Endothelial cell of umbilical vein (primary cell): Measurements from ENCODE around the gene OR2B6. TPM values are rescaled to one million over a fixed set of nuclear protein-coding genes. Genes with fewer than 3 reads are reported as not detected.

Source experiments
- BruUV-seq: library from RNA; stranded (reverse); fragments of 400-500 nt; replicated peaks from 2 replicates; lab custom pipeline; 2021; lab: Mats Ljungman, UMichigan
- CTCF ChIA-PET: fragments of 300-600, 350-600 bp; sonication (Branson Sonifier 250); formaldehyde crosslinking; loops from one replicate; lab custom pipeline; 2021; ENCODE audit warnings: antibody characterized with exemption, inconsistent platforms; lab: Charles Lee
- POLR2A ChIA-PET: fragments of 300-600, 350-600 bp; sonication (Branson Sonifier 250); formaldehyde crosslinking; loops from one replicate; lab custom pipeline; 2021; ENCODE audit warnings: antibody characterized with exemption, inconsistent platforms; lab: Charles Lee
- DNase-seq: peaks from one replicate; pipeline ENCODE4 v3.0.0-alpha.2; 2011; ENCODE audit warnings: low read depth, low spot score
- FAIRE-seq: peaks from 2 replicates; lab custom pipeline; 2011; peaks lifted over from hg19 to GRCh38; lab: Jason Lieb, UNC
- H2AFZ ChIP-seq: 2 replicates; pipeline ENCODE4 v1.6.0; 2012; ENCODE audit warnings: low read depth, low read length, control low read depth, inconsistent platforms
- H3K27ac ChIP-seq: 2 replicates; pipeline ENCODE4 v1.5.1; 2011; ENCODE audit warnings: low read depth, mild to moderate bottlenecking, control low read depth, low read length, moderate library complexity; ENCODE audit not compliant: insufficient read depth
- H3K27me3 ChIP-seq, 2 experiments: 2 replicates each; pipeline versions ENCODE4 v1.6.0 to v1.6.1; 2011; ENCODE audit warnings: low read length in 2 of 2, mixed read lengths in 1 of 2; ENCODE audit not compliant: control insufficient read depth in 2 of 2, insufficient read depth in 2 of 2
- H3K36me3 ChIP-seq, 2 experiments: 2 replicates in 1 of 2; 3 replicates in 1 of 2; pipeline ENCODE4 v1.5.1; 2011; ENCODE audit warnings: low read length in 2 of 2, mild to moderate bottlenecking in 1 of 2, moderate library complexity in 1 of 2; ENCODE audit not compliant: control insufficient read depth in 2 of 2, insufficient read depth in 2 of 2; ENCODE audit errors: extremely low read depth in 1 of 2
- H3K4me1 ChIP-seq: 3 replicates; pipeline ENCODE4 v1.5.1; 2011; ENCODE audit warnings: mild to moderate bottlenecking, low read length; ENCODE audit not compliant: control insufficient read depth, insufficient read depth; ENCODE audit errors: extremely low read depth
- H3K4me2 ChIP-seq: 2 replicates; pipeline ENCODE4 v1.6.1; 2011; ENCODE audit warnings: low read length, control low read depth, mixed read lengths; ENCODE audit not compliant: insufficient read depth
- H3K4me3 ChIP-seq, 3 experiments: fragments of 200-600 bp in 1 of 3; sonication (generic), shearing (Covaris generic) in 1 of 3; replicated peaks in 1 of 3; 2 replicates each; pipeline ENCODE4 v1.5.1; 2011 to 2016; ENCODE audit warnings: control low read depth in 3 of 3, low read length in 3 of 3, mild to moderate bottlenecking in 2 of 3, inconsistent platforms in 1 of 3, low read depth in 1 of 3, moderate library complexity in 1 of 3; ENCODE audit not compliant: insufficient read depth in 1 of 3
- H3K79me2 ChIP-seq: 2 replicates; pipeline ENCODE4 v1.6.0; 2012; ENCODE audit warnings: low read length, inconsistent platforms; ENCODE audit not compliant: control insufficient read depth, insufficient read depth
- H3K9ac ChIP-seq: replicated peaks from 2 replicates; pipeline ENCODE3; 2011; ENCODE audit warnings: low read length, control low read depth; ENCODE audit not compliant: insufficient read depth; ENCODE audit errors: extremely low read depth
- H3K9me1 ChIP-seq: replicated peaks from 3 replicates; pipeline ENCODE4 v1.6.0; 2011; ENCODE audit warnings: mild to moderate bottlenecking, low read length; ENCODE audit not compliant: control insufficient read depth, insufficient read depth; ENCODE audit errors: extremely low read depth
- H3K9me3 ChIP-seq: replicated peaks from 2 replicates; pipeline ENCODE4 v1.5.1; 2012; ENCODE audit warnings: low read length, inconsistent platforms; ENCODE audit not compliant: control insufficient read depth, insufficient read depth
- H4K20me1 ChIP-seq: replicated peaks from 2 replicates; pipeline ENCODE3; 2011; ENCODE audit warnings: mild to moderate bottlenecking, low read length; ENCODE audit not compliant: control insufficient read depth, insufficient read depth; ENCODE audit errors: extremely low read depth
- EZH2 ChIP-seq: IDR thresholded peaks from 2 replicates; pipeline ENCODE4 v1.6.1; 2012; ENCODE audit warnings: borderline replicate concordance, low read depth, mild to moderate bottlenecking, moderate library complexity, low read length, inconsistent platforms; ENCODE audit not compliant: severe bottlenecking
- FOS ChIP-seq: IDR thresholded peaks from 2 replicates; pipeline ENCODE4 v1.6.1; 2011; ENCODE audit warnings: mild to moderate bottlenecking, low read length, moderate library complexity, borderline replicate concordance; ENCODE audit not compliant: insufficient read depth
- GATA2 ChIP-seq: IDR thresholded peaks from 2 replicates; pipeline ENCODE4 v1.7.0; 2011; ENCODE audit warnings: low read depth, mild to moderate bottlenecking, moderate library complexity, mixed read lengths, low read length; ENCODE audit not compliant: insufficient read length, insufficient read depth
- JUN ChIP-seq: IDR thresholded peaks from 2 replicates; pipeline ENCODE4 v1.6.1; 2011; ENCODE audit warnings: borderline replicate concordance, low read depth; ENCODE audit not compliant: insufficient read length, insufficient read depth
- MYC ChIP-seq: IDR thresholded peaks from one replicate; pipeline ENCODE4 v1.6.1; 2011; ENCODE audit warnings: mild to moderate bottlenecking, low read depth, low read length
- POLR2A ChIP-seq: IDR thresholded peaks from 2 replicates; pipeline ENCODE4 v1.6.1; 2012; ENCODE audit warnings: low read depth, mild to moderate bottlenecking, control low read depth, low read length
- POLR2AphosphoS5 ChIP-seq: IDR thresholded peaks from 2 replicates; pipeline ENCODE4 v1.6.1; 2012; ENCODE audit warnings: low read depth, mild to moderate bottlenecking, control low read depth, low read length, moderate library complexity; ENCODE audit not compliant: insufficient read depth
- dilution Hi-C: fragments of 300-500 bp; cut with MboI; formaldehyde crosslinking; loops from one replicate; pipeline ENCODE4 v1.15.0; 2019; ENCODE audit warnings: low sequenced_read_pairs; ENCODE audit not compliant: extremely low pct_ligation_motif_present
- intact Hi-C: fragments of 100-400 bp; cut with micrococcal nuclease; formaldehyde crosslinking; loops from one replicate; pipeline ENCODE4 v1.10.0; 2022
- polyA plus RNA-seq, 4 experiments: library from polyadenylated mRNA; depleted of rRNA in 3 of 4; stranded (reverse) in 3 of 4; unstranded in 1 of 4; fragments of >200 nt; gene quantifications; 2 replicates each; pipeline versions ENCODE4 v1.2.1 to v1.2.3, GENCODE V29; 2011 to 2012; ENCODE audit warnings: missing spikeins in 1 of 4
- total RNA-seq: library from RNA; stranded (reverse); gene quantifications from 2 replicates; pipeline ENCODE4 v1.2.3, GENCODE V29; 2021
- TF ChIP-seq, protein P1 (sequence below): IDR thresholded peaks from 2 replicates; pipeline ENCODE4 v1.6.1; 2011; ENCODE audit not compliant: insufficient read depth, insufficient read length
- TF ChIP-seq, protein P2 (sequence below), 2 donors: IDR thresholded peaks; 1 replicate in 1 of 2; 2 replicates in 1 of 2; pipeline ENCODE4 v1.5.1; 2011; ENCODE audit warnings: low read length in 2 of 2, mild to moderate bottlenecking in 2 of 2, moderate library complexity in 2 of 2, control low read depth in 1 of 2, inconsistent platforms in 1 of 2, low read depth in 1 of 2; ENCODE audit not compliant: insufficient read depth in 1 of 2; ENCODE audit errors: extremely low read depth in 1 of 2

OR2B6 gene
- total and polyA plus RNA-seq, 2 donors (not counting 3 experiments of a cell fraction or from before 2014, with no cell fraction given), result not detected

DNA sequence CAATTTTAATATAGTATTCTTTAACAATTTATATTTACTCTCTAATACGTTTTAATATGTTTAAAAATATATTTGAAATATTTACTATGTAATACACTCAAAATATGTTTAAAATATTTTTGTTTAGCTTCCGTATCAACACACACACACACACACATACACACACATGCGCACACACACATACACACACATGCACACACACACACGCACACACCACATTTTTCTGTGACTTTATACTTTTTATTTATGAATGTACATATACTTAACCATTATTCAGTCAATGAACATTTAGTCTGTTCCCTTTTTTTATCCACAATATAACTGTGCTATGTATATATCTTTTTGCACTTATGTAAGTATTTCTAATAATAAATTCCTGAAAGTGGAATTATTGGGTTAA, 15.7 kb downstream of the OR2B6 start:
- TF ChIP-seq, protein P1, sequence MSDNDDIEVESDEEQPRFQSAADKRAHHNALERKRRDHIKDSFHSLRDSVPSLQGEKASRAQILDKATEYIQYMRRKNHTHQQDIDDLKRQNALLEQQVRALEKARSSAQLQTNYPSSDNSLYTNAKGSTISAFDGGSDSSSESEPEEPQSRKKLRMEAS, result no peak
- TF ChIP-seq POLR2A (no peak), JUN (no peak), POLR2AphosphoS5 (no peak), MYC (no peak), GATA2 (no peak), FOS (no peak), EZH2 (no peak)
- TF ChIP-seq, protein P2, sequence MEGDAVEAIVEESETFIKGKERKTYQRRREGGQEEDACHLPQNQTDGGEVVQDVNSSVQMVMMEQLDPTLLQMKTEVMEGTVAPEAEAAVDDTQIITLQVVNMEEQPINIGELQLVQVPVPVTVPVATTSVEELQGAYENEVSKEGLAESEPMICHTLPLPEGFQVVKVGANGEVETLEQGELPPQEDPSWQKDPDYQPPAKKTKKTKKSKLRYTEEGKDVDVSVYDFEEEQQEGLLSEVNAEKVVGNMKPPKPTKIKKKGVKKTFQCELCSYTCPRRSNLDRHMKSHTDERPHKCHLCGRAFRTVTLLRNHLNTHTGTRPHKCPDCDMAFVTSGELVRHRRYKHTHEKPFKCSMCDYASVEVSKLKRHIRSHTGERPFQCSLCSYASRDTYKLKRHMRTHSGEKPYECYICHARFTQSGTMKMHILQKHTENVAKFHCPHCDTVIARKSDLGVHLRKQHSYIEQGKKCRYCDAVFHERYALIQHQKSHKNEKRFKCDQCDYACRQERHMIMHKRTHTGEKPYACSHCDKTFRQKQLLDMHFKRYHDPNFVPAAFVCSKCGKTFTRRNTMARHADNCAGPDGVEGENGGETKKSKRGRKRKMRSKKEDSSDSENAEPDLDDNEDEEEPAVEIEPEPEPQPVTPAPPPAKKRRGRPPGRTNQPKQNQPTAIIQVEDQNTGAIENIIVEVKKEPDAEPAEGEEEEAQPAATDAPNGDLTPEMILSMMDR (IDR thresholded peaks at IDR 0.05; ENCODE audit: extremely low read depth in 1 of 2, insufficient read depth in 1 of 2, low read depth in 1 of 2, low read length in 2 of 2), result no peak
- FAIRE-seq, result no peak
- H3K4me1 ChIP-seq, result no peaks in the 10 kb centered on the region
- CTCF ChIA-PET, result no interaction called here
- no peak overlapping the region for H2AFZ ChIP-seq
- intact Hi-C loops, result no loop called here
- H3K27ac ChIP-seq, result no peak overlapping the region
- no peak overlapping the region for H3K4me3 ChIP-seq
- no peaks in the 10 kb centered on the region for H3K9me1 ChIP-seq
- no peaks in the 10 kb centered on the region for H3K9me3 ChIP-seq
- H4K20me1 ChIP-seq, result no peaks in the 10 kb centered on the region
- no peak overlapping the region for H3K4me2 ChIP-seq
- POLR2A ChIA-PET, result no interaction called here
- H3K27me3 ChIP-seq, result no peaks in the 10 kb centered on the region
- H3K36me3 ChIP-seq, result no peaks in the 10 kb centered on the region
- dilution Hi-C loops, result no loop called here
- H3K9ac ChIP-seq, result no peak overlapping the region
- H3K79me2 ChIP-seq, result no peaks in the 10 kb centered on the region
- no peak for DNase-seq
- no TSS peak for BruUV-seq
